DMS79 (cell line): Measurements from ENCODE around the gene VSIG10L2.
A peak's percentile ranks its signal among the peaks of the same experiment; 100 is the strongest.
"Not testable (repeated sequence)": the region's sequence is repeated elsewhere in the genome, so short reads cannot be mapped to it uniquely, and the experiment has no call there.

Source experiments
- DNase-seq: peaks from one replicate; lab custom pipeline; 2025; lab: John Stamatoyannopoulos, UW

The VSIG10L2 gene

DNA sequence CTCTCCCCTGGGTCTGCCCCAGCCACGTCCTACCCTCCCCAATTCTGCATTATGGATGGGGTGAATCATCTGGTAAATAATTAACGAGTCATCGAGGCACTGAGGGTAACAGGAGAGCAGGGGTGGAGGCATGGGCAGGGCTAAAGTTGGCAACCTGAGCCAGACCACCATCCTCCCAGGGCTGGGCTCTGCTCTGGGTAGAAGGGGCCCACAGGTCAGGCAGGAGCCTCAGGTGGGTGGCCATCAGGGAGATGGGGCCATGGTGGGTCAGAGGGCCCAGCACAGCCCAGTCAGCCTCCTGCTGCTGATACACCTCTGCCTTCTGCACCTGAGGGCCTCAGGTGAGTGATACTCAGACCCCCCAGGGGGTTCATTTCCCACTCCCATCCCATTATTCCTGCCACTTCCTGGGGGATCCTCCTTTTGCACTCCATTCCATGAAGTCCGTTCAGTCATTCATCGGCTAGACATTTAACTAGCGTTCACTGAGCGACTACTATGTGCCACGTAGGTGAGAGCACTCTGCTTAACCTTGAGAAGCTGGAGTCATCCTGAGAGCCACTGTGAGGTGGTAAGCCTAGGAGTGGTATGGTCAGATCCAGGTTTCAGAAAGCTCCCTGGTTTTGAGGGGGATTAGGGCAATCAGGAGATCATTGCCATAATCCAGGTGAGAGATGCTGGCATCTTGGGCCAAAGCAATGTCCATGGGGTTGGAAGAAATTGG, at the start of gene VSIG10L2:
VSIG10L2 (plus strand) TSS at position 248 of the 724 bp plus-strand sequence; CDS start at position 260, 12 bp downstream.
- DNase-seq: no peak

DNA sequence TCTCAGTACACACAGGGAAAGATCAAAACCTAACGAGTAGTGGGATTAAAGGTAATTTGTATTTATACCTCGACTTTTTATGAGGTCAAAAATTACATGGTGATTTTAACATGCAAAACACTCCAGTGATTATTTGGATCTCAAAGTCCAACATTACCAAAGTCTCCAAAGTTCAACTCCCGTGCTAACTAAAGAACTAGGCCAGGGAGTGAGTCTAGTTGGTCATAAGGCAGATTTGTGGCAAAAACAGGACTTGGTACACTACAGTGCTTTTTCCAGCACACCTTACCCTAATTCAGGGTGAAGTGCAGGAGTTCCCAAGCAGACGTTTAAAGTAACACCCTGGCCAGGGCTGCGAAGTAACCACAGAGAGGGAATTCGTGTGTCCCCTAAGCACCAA, 44.0 kb upstream of the VSIG10L2 start:
- DNase-seq: no peak

- peak; percentile 50 for DNase-seq
These were observed 43.4 kb upstream of the VSIG10L2 start for GRCh38 chr11:125902277-125902926.

- peak; percentile 93 for DNase-seq
These were observed 42.7 kb upstream of the VSIG10L2 start, which contains the start of gene PUS3 for GRCh38 chr11:125902927-125903710. Gene PUS3, minus strand, starts transcription at chr11:125903206. Its CDS starts 6,922 bp downstream, at chr11:125896284.

- DNase-seq: peak; percentile 44
These were observed 41.9 kb upstream of the VSIG10L2 start, which contains the start of gene DDX25 for GRCh38 chr11:125903711-125904659. Gene DDX25, plus strand, starts transcription at chr11:125904508. Its CDS starts 10 bp downstream, at chr11:125904518.

- no peak for DNase-seq
These were observed 41.2 kb upstream of the VSIG10L2 start for GRCh38 chr11:125904678-125905077.

DNA sequence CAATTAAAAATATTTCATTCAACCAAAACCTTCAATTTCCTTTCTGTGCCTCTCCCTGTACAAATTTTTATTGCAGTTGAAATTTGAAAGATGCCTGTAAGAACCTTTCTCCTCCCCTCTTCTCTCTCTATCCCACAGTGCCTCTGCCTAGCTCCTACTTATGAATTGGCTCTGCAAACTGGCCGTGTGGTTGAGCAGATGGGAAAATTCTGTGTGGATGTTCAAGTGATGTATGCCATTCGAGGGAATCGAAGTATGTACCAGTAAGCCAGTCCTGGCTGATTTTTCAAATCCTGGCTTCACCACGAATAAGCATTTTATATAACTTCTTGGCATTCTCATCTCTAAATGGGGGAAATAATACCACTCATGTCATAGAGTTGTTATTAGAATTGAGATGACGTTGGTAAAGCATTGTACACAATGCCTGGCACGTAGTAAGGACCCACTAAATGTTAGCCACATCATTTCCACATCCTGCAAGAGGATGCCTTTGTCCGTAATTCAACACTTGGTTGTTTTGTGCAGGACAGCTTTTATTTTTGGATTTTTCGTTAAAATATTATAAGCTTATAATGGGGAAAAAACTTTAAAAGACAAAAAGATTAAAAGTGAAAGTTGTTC, 35.5 kb upstream of the VSIG10L2 start:
- no peak for DNase-seq

DNA sequence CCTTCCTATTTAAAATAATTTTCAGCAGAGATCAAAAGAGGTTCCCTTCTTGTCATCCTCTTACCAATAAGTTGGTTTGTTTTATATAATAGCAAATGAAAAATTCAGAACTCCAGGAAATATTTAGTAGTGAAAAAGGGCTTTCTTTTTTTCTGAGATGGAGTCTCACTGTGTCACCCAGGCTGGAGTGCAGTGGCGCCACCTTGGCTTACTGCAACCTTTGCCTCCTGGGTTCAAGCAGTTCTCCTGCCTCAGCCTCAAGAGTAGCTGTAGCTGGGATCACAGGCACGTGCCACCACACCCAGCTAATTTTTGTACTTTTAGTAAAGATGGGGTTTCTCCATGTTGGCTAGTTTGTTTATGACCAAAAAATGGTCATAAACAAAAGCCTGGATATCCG, 31.2 kb upstream of the VSIG10L2 start:
- DNase-seq: not testable (repeated sequence)

DNA sequence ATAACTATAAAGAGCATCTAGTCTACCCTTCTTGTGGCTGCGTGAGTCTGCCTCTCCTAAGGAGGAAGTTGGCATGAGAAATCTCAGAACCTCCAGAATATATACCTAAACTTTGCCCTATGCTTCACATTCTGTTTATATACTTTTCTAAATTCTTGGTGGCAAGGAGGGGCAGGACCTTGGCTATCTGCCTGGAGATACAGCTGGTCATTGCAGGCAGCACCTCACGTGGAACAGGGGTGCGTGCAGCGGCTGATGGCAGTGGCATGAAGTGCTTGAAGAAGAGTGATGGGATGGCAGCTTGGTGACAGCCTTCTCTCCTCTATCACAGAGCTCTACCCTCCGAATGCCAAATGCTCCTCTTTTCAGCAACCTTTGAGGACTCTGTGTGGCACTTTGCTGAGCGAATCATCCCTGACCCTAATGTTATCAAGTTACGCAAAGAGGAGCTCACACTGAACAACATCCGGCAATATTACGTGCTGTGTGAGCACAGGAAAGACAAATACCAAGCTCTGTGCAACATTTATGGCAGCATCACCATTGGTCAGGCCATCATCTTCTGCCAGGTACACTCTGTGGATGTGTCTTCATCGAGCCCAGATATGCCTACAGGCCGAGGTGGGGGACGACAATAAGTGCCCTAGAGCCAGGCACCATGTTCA, 29.0 kb upstream of the VSIG10L2 start:
- no peak for DNase-seq

DNA sequence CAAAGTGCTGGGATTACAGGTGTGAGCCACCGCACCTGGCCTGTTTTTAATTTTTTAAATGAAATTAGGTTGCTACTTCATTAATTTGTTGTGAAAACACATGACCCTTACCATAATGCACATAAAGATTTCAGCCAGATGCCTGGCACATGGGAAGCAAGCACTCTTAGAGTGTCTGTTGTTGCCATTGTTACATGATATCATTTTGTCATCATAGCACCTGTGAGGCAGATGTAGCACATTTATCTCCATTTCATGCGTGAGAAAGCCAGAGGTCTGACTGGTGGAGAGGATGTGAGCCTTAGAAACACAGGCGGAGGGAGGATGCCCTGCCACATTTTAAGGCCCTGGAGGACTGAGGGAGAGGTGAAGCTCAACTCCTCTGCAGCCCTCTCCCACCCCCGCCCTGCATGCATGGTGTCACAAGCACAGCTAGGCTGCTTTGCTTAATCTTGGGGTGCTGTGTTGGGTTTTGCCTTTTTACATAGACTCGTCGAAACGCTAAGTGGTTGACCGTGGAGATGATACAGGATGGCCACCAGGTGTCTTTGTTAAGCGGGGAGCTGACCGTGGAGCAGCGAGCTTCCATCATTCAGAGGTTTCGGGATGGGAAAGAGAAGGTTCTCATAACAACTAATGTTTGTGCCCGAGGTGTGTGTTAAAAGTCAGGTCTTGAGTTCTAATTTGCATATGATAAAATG, 27.6 kb upstream of the VSIG10L2 start:
- DNase-seq: no peak

DNA sequence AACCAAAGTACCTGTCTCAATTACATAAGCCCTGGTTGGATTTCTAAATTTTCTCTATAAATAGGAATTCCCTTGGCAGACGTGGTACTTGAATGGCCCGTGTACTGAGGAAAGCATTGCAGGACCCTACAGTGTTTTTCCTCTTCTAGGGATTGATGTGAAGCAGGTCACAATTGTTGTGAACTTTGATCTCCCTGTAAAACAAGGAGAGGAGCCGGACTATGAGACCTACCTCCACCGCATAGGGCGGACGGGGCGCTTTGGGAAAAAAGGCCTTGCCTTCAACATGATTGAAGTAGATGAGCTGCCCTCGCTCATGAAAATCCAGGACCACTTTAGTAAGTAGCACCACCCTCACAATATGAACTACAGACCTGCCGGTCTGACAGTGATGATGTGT, 24.8 kb upstream of the VSIG10L2 start:
- DNase-seq: no peak

- DNase-seq: no peak
These were observed 23.7 kb upstream of the VSIG10L2 start for GRCh38 chr11:125922156-125922555.

- peak; percentile 64 for DNase-seq
These were observed 22.7 kb upstream of the VSIG10L2 start for GRCh38 chr11:125923012-125923579.

DNA sequence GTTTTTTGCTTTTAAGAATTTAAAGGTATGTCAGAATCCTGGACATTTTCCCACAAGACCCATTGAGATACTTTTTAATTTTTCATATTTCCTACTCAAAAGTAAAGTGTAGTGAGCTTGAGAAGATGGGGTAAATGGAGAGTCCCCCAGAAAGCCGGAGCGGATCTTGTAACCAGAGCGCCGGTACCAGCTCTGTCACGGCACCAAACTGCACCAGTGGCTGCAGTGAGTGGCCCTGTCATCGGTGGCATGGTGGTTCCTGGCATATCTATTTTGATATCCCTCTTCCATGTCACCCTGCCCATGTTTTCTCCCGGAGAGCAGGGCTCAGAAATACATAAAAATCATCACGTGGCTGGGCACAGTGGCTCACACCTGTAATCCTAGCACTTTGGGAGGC, 22.2 kb upstream of the VSIG10L2 start:
- DNase-seq: no peak

- DNase-seq: no peak
These were observed 21.3 kb upstream of the VSIG10L2 start for GRCh38 chr11:125924384-125925007.

DNA sequence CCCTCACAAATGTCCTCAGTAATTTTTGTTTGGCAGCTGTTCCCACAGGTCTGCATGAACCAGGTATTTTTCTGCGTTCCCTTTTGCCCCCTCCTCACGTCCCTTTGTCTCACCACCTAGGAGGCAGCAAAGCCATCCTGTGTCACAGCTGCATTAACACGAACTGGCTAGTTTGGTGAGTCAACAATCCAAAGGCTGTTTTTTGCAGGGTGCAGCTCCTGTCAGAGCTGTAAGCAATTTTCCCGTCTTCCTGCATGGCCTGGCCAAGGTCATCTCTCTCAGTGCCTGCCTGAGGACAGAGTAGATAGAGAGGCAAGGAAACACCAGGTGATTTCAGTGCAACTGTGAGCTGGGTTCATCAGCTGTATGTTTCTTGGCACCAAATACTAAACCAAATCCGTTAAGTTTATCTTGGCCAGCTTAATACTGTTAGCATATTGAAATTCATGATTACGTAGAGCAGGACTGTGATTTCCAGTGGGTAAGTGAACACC, 20.6 kb upstream of the VSIG10L2 start:
- no peak for DNase-seq

DNA sequence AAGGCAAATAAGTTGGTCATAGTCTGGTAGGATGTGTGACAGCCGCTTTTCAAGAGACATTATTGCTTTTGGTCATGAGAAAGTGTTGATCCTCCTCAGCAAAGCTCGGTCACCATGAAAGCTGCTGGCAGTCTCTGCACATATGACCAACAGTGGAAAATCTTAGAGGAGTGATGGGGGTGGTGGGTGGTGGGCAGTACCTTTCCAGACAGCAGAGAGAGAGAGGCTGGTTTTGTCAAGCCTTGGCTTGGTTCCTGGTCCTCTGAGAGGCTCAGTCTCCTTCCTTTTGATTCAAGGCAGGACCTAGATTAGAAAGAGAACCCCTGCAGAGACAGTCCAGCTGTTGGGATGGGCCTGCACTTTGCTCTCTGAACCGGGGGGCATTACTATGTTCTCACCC, 20.0 kb upstream of the VSIG10L2 start:
- no peak for DNase-seq

DNA sequence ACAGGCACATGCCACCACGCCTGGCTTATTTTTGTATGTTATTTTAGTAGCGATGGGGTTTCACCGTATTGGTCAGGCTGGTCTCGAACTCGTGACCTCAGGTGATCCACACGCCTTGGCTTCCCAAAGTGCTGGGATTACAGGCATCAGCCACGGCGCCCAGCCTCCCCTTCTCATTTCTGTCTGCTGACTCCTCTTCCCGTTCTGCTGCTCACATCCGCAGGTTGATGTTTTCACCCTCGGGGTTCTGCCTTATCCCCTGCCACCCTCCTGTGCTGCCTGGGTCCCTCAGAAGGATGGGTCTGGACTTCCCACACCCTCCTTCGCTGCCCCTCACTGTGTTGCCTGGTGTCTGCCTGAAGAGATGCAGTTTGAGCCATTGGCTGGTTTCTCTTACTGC, 19.2 kb upstream of the VSIG10L2 start:
- no peak for DNase-seq
